ENCODE data around the gene RALGAPB. TPM values are rescaled to one million over a fixed set of nuclear protein-coding genes. Genes with fewer than 3 reads are reported as not detected.

RALGAPB gene
- total and polyA plus RNA-seq, 10 donors, result 6.8 to 62.5 (median 44.1) TPM

DNA sequence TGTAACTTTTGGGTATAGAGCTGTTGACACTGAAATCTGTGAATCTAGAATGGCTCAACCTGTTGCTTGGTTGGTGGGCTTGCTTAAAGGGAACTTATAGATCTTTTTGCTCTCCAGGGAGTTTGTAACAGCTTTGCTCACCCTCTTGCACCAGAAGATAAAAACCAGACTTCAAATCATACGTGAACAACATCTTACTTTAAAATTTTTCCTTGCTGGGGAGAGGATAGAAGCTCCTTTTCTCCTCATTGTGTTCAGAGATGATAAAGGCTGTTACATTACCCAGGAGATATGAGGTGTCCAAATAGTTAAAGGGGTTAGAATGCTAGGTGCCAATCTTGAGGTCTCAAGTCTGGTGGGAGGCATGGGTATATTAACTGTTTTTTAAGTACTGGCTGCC is 46.8 kb downstream of the RALGAPB start:
- DNase-seq, result no peak
- TF ChIP-seq POLR2A (IDR thresholded peaks at IDR 0.05) (no peak), POLR2AphosphoS5 (IDR thresholded peaks at IDR 0.05) (no peak)
- TF ChIP-seq, protein P1, sequence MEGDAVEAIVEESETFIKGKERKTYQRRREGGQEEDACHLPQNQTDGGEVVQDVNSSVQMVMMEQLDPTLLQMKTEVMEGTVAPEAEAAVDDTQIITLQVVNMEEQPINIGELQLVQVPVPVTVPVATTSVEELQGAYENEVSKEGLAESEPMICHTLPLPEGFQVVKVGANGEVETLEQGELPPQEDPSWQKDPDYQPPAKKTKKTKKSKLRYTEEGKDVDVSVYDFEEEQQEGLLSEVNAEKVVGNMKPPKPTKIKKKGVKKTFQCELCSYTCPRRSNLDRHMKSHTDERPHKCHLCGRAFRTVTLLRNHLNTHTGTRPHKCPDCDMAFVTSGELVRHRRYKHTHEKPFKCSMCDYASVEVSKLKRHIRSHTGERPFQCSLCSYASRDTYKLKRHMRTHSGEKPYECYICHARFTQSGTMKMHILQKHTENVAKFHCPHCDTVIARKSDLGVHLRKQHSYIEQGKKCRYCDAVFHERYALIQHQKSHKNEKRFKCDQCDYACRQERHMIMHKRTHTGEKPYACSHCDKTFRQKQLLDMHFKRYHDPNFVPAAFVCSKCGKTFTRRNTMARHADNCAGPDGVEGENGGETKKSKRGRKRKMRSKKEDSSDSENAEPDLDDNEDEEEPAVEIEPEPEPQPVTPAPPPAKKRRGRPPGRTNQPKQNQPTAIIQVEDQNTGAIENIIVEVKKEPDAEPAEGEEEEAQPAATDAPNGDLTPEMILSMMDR (IDR thresholded peaks at IDR 0.05 in 8 of 11, conservative IDR thresholded peaks at IDR 0.05 in 3 of 11), result no peak
- H3K4me1 ChIP-seq, result no peaks in the 10 kb centered on the region
- intact Hi-C loops (cut with DNase I; ENCODE audit: low total_unique reads), result no loop called here
- no peaks in the 10 kb centered on the region for H3K27me3 ChIP-seq (replicated peaks in 1 of 7)
- no peak overlapping the region for H3K27ac ChIP-seq
- WGBS, 5 donors, result 84 to 100% (median 97%) methylated on average over 1 of the region's 1 CpG
- peaks cover 0 to 95% (median 57%) of the 10 kb centered on the region in 6 donors for H3K36me3 ChIP-seq
- no peak overlapping the region for H3K4me3 ChIP-seq
- H3K9me3 ChIP-seq, result no peaks in the 10 kb centered on the region

DNA sequence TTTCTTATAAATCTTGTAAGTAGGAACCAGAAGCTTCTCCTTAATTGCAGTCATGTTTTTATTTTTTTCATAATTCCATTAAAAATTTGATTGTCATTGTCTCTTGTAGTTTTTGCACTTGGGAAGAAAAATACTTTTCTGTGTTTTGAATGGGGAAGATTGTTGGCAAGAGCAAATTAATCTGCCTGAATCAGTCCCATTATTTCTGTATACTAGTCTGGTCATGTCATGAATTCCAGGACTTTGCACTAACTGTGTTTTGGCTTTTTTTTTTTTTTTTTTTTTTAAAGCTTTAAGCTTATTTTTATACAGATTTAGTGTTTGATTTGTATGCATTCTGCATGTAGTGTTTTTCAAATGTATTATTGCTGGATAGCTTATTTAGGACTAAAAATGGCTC is 47.6 kb downstream of the RALGAPB start:
- H3K36me3 ChIP-seq, result peaks cover 0 to 95% (median 61%) of the 10 kb centered on the region in 6 donors
- no peak for TF ChIP-seq POLR2A (IDR thresholded peaks at IDR 0.05)
- TF ChIP-seq, protein P1 (IDR thresholded peaks at IDR 0.05 in 8 of 11, conservative IDR thresholded peaks at IDR 0.05 in 3 of 11), result no peak
- TF ChIP-seq POLR2AphosphoS5 (IDR thresholded peaks at IDR 0.05), result no peak
- H3K27me3 ChIP-seq (replicated peaks in 1 of 7), result no peaks in the 10 kb centered on the region
- no peaks in the 10 kb centered on the region for H3K9me3 ChIP-seq
- H3K4me1 ChIP-seq, result no peaks in the 10 kb centered on the region
- intact Hi-C loops (cut with DNase I; ENCODE audit: low total_unique reads), result no loop called here
- H3K4me3 ChIP-seq, result no peak overlapping the region
- H3K27ac ChIP-seq, result no peak overlapping the region
- no peak for DNase-seq

GRCh38 chr20:38523697-38524096 is 51.1 kb downstream of the RALGAPB start:
- Histone ChIP-seq H3K9me3 (no peaks in the 10 kb centered on the region), H3K36me3 (peaks cover 0 to 95% (median 61%) of the 10 kb centered on the region in 6 donors), H3K4me1 (no peaks in the 10 kb centered on the region), H3K4me3 (no peak overlapping the region), H3K27me3 (replicated peaks in 1 of 7) (no peaks in the 10 kb centered on the region), H3K27ac (no peak overlapping the region)
- WGBS, 5 donors, result 89 to 98% (median 98%) methylated on average over 1 of the region's 1 CpG
- no peak for DNase-seq
- intact Hi-C loops (cut with DNase I; ENCODE audit: low total_unique reads), result no loop called here
- no peak for TF ChIP-seq POLR2A (IDR thresholded peaks at IDR 0.05)
- TF ChIP-seq, protein P1 (IDR thresholded peaks at IDR 0.05 in 8 of 11, conservative IDR thresholded peaks at IDR 0.05 in 3 of 11), result no peak

- intact Hi-C loops (cut with DNase I; ENCODE audit: low total_unique reads), result no loop called here
- DNase-seq, result no peak
- peaks cover 0 to 100% (median 70%) of the 10 kb centered on the region in 6 donors for H3K36me3 ChIP-seq
Measured at GRCh38 chr20:38528167-38528566, 55.5 kb downstream of the RALGAPB start.

More at GRCh38 chr20:38528167-38528566, 55.5 kb downstream of the RALGAPB start:
- 97 to 100% (median 98%) methylated on average over 3 of the region's 3 CpGs for WGBS, 5 donors
- TF ChIP-seq, protein P1 (IDR thresholded peaks at IDR 0.05 in 8 of 11, conservative IDR thresholded peaks at IDR 0.05 in 3 of 11), result no peak
- no peak for TF ChIP-seq POLR2AphosphoS5 (IDR thresholded peaks at IDR 0.05)
- no peak for TF ChIP-seq POLR2A (IDR thresholded peaks at IDR 0.05)
- Histone ChIP-seq H3K9me3 (no peaks in the 10 kb centered on the region), H3K4me3 (no peak overlapping the region), H3K27me3 (replicated peaks in 1 of 7) (no peaks in the 10 kb centered on the region), H3K4me1 (no peaks in the 10 kb centered on the region), H3K27ac (no peak overlapping the region)

All from spleen (tissue), 11 donors.